ENCODE data around the gene LIPE.

LIPE gene

DNA sequence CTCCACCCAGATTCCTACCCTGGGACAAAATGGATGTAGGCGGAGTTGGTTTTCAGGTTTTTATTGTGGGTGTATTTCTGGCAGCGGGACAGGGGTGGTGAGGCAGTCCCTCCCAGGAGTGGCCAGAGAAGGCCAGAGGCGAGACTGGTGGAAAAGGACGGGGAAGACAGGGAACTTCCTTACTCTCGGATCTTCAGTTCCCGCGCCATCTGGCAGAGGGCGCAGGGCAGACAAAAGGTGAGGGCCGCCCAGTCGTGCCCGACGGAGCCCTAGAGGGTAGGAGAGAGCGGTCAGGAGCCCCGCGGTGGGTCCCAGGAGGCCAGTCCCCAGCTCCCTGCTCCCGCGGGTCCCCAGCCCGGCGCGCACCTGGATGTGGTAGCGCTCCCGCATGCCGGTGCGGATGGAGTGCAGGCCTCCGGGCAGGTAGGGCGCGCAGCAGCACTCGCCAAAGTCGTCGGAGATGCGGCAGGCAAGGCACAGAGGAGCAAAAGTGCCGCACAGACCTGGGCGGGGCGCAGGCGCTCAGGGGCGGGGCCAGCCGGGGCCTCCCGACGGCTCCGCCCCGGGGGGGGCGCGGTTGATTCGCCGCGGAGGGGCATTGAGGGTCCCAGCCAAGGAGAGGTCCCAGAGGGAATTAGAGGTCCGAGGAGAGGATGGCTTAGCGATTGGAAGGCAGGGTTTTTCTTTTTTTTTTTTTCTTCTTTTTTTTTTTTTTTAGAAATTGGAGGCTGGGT, 40.0 kb downstream of the LIPE start:
- peak overlapping the region; percentile 47 for H3K4me3 ChIP-seq (ENCODE audit: insufficient read depth, low read depth, low read length)
- H3K36me3 ChIP-seq (ENCODE audit: control insufficient read depth, insufficient read depth, low read length), result no peaks in the 10 kb centered on the region
- no peak overlapping the region for H3K27ac ChIP-seq (ENCODE audit: insufficient read depth, low read depth, low read length, poor library complexity, severe bottlenecking)
- WGBS, 2 experiments, result 1% methylated on average over 48 of the region's 48 CpGs
- no peaks in the 10 kb centered on the region for H3K9me3 ChIP-seq (ENCODE audit: control insufficient read depth, low read length)
- H3K27me3 ChIP-seq (ENCODE audit: control insufficient read depth, insufficient read depth, low read length, poor library complexity, severe bottlenecking), result peaks cover 21% of the 10 kb centered on the region
- no peaks in the 10 kb centered on the region for H3K4me1 ChIP-seq (ENCODE audit: control insufficient read depth, insufficient read depth, low read length)

DNA sequence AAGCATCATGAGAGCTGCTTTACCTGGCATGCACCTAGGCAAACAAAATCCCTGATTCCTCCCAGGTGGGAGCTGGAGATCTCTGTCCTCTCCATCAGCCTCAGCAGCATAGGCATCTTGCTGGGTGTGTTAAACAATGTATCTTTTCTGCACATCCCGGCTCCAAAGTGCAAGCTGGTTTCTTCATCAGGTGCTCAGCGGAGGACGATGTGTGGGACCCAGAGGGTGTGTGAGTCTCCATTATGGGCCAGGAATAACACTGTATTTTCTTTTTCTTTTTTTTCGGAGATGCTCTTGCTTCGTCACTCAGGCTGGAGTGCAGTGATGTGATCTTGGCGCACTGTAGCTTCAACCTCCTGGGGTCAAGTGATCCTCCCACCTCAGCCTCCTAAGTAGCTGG, 47.0 kb downstream of the LIPE start:
- Histone ChIP-seq H3K4me1 (ENCODE audit: control insufficient read depth, insufficient read depth, low read length) (no peaks in the 10 kb centered on the region), H3K9me3 (ENCODE audit: control insufficient read depth, low read length) (no peaks in the 10 kb centered on the region), H3K36me3 (ENCODE audit: control insufficient read depth, insufficient read depth, low read length) (peaks cover 1% of the 10 kb centered on the region), H3K27me3 (ENCODE audit: control insufficient read depth, insufficient read depth, low read length, poor library complexity, severe bottlenecking) (no peaks in the 10 kb centered on the region), H3K27ac (ENCODE audit: insufficient read depth, low read depth, low read length, poor library complexity, severe bottlenecking) (no peak overlapping the region), H3K4me3 (ENCODE audit: insufficient read depth, low read depth, low read length) (no peak overlapping the region)
- 90 to 94% methylated on average over 6 of the region's 6 CpGs for WGBS, 2 experiments

- no peaks in the 10 kb centered on the region for H3K9me3 ChIP-seq (ENCODE audit: control insufficient read depth, low read length)
- H3K27me3 ChIP-seq (ENCODE audit: control insufficient read depth, insufficient read depth, low read length, poor library complexity, severe bottlenecking), result no peaks in the 10 kb centered on the region
- peaks cover 13% of the 10 kb centered on the region for H3K36me3 ChIP-seq (ENCODE audit: control insufficient read depth, insufficient read depth, low read length)
- no peak overlapping the region for H3K27ac ChIP-seq (ENCODE audit: insufficient read depth, low read depth, low read length, poor library complexity, severe bottlenecking)
- 91 to 93% methylated on average over 17 of the region's 17 CpGs for WGBS, 2 experiments
- no peaks in the 10 kb centered on the region for H3K4me1 ChIP-seq (ENCODE audit: control insufficient read depth, insufficient read depth, low read length)
- no peak overlapping the region for H3K4me3 ChIP-seq (ENCODE audit: insufficient read depth, low read depth, low read length)
These were observed 48.7 kb downstream of the LIPE start for GRCh38 chr19:42378225-42379215.

GRCh38 chr19:42376177-42376555, 51.0 kb downstream of the LIPE start:
- no peak overlapping the region for H3K4me3 ChIP-seq (ENCODE audit: insufficient read depth, low read depth, low read length)
- 94% methylated on average over 17 of the region's 17 CpGs for WGBS, 2 experiments
- H3K27ac ChIP-seq (ENCODE audit: insufficient read depth, low read depth, low read length, poor library complexity, severe bottlenecking), result no peak overlapping the region
- no peaks in the 10 kb centered on the region for H3K4me1 ChIP-seq (ENCODE audit: control insufficient read depth, insufficient read depth, low read length)
- peaks cover 13% of the 10 kb centered on the region for H3K36me3 ChIP-seq (ENCODE audit: control insufficient read depth, insufficient read depth, low read length)
- H3K27me3 ChIP-seq (ENCODE audit: control insufficient read depth, insufficient read depth, low read length, poor library complexity, severe bottlenecking), result no peaks in the 10 kb centered on the region
- H3K9me3 ChIP-seq (ENCODE audit: control insufficient read depth, low read length), result no peaks in the 10 kb centered on the region

GRCh38 chr19:42375415-42376176, 51.6 kb downstream of the LIPE start:
- H3K4me3 ChIP-seq (ENCODE audit: insufficient read depth, low read depth, low read length), result no peak overlapping the region
- H3K27me3 ChIP-seq (ENCODE audit: control insufficient read depth, insufficient read depth, low read length, poor library complexity, severe bottlenecking), result no peaks in the 10 kb centered on the region
- H3K27ac ChIP-seq (ENCODE audit: insufficient read depth, low read depth, low read length, poor library complexity, severe bottlenecking), result no peak overlapping the region
- no peaks in the 10 kb centered on the region for H3K4me1 ChIP-seq (ENCODE audit: control insufficient read depth, insufficient read depth, low read length)
- 95 to 96% methylated on average over 54 of the region's 54 CpGs for WGBS, 2 experiments
- H3K36me3 ChIP-seq (ENCODE audit: control insufficient read depth, insufficient read depth, low read length), result peaks cover 13% of the 10 kb centered on the region
- H3K9me3 ChIP-seq (ENCODE audit: control insufficient read depth, low read length), result no peaks in the 10 kb centered on the region

DNA sequence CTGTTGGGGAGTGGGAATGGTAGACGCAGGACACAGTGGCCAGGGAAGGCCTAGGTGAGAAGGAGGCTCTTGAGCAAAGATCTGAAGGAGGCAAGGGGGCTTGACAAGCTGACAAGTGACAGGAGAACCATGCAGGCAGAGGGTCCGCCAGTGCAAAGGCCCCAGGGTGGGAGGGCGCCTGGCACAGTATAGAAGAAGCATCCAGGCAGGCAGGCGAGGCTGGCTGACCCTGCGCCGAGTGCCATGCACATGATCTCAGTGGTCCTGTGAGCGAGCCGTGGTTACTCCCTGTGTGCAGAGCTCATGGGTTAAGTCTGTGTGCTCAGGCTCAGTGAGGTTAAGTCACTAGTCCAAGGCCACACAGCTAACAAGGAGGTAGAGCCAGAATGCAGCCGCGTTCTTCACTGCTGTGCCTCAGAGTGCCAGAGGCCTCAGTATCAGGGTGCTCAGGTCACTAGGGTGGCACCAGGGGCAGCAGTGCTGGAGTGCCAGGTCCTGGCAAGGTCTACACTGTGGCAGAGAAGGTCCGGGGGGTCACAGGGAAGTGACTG, 52.3 kb downstream of the LIPE start:
- H3K27me3 ChIP-seq (ENCODE audit: control insufficient read depth, insufficient read depth, low read length, poor library complexity, severe bottlenecking), result no peaks in the 10 kb centered on the region
- H3K36me3 ChIP-seq (ENCODE audit: control insufficient read depth, insufficient read depth, low read length), result peaks cover 13% of the 10 kb centered on the region
- no peak overlapping the region for H3K4me3 ChIP-seq (ENCODE audit: insufficient read depth, low read depth, low read length)
- H3K9me3 ChIP-seq (ENCODE audit: control insufficient read depth, low read length), result no peaks in the 10 kb centered on the region
- H3K27ac ChIP-seq (ENCODE audit: insufficient read depth, low read depth, low read length, poor library complexity, severe bottlenecking), result no peak overlapping the region
- 95 to 96% methylated on average over 11 of the region's 11 CpGs for WGBS, 2 experiments
- peaks cover 7% of the 10 kb centered on the region for H3K4me1 ChIP-seq (ENCODE audit: control insufficient read depth, insufficient read depth, low read length)

- H3K9me3 ChIP-seq (ENCODE audit: control insufficient read depth, low read length), result no peaks in the 10 kb centered on the region
- peaks cover 11% of the 10 kb centered on the region for H3K4me1 ChIP-seq (ENCODE audit: control insufficient read depth, insufficient read depth, low read length)
- no peak overlapping the region for H3K27ac ChIP-seq (ENCODE audit: insufficient read depth, low read depth, low read length, poor library complexity, severe bottlenecking)
- H3K27me3 ChIP-seq (ENCODE audit: control insufficient read depth, insufficient read depth, low read length, poor library complexity, severe bottlenecking), result no peaks in the 10 kb centered on the region
- peaks cover 13% of the 10 kb centered on the region for H3K36me3 ChIP-seq (ENCODE audit: control insufficient read depth, insufficient read depth, low read length)
- 69 to 82% methylated on average over 8 to 9 of the region's 12 CpGs for WGBS, 2 experiments
- H3K4me3 ChIP-seq (ENCODE audit: insufficient read depth, low read depth, low read length), result no peak overlapping the region
These were observed 56.5 kb downstream of the LIPE start for GRCh38 chr19:42370626-42371175.

DNA sequence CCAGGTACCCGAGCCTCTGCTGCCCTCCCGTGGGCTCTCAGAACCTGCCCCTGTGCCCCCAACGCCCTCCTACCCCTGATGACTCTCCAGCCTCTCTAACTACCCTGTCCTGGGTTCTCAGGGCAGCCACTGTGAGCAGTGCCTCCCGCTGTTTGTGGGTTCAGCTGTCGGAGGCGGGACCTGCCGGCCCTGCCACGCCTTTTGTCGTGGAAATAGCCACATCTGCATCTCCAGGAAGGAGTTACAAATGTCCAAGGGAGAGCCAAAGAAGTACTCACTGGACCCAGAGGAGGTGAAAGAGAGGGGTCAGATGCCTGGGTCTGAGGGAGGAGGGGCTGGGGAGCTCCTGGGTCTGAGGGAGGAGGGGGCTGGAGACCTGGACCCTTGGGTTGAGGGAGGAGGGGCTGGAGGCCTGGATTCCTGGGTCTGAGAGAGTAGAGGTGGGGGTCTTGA, 57.1 kb downstream of the LIPE start:
- Histone ChIP-seq H3K27me3 (ENCODE audit: control insufficient read depth, insufficient read depth, low read length, poor library complexity, severe bottlenecking) (no peaks in the 10 kb centered on the region), H3K36me3 (ENCODE audit: control insufficient read depth, insufficient read depth, low read length) (peaks cover 11% of the 10 kb centered on the region), H3K9me3 (ENCODE audit: control insufficient read depth, low read length) (no peaks in the 10 kb centered on the region), H3K4me3 (ENCODE audit: insufficient read depth, low read depth, low read length) (no peak overlapping the region), H3K27ac (ENCODE audit: insufficient read depth, low read depth, low read length, poor library complexity, severe bottlenecking) (no peak overlapping the region), H3K4me1 (ENCODE audit: control insufficient read depth, insufficient read depth, low read length) (peaks cover 11% of the 10 kb centered on the region)
- WGBS, 2 experiments, result 13% methylated on average over 9 of the region's 9 CpGs

DNA sequence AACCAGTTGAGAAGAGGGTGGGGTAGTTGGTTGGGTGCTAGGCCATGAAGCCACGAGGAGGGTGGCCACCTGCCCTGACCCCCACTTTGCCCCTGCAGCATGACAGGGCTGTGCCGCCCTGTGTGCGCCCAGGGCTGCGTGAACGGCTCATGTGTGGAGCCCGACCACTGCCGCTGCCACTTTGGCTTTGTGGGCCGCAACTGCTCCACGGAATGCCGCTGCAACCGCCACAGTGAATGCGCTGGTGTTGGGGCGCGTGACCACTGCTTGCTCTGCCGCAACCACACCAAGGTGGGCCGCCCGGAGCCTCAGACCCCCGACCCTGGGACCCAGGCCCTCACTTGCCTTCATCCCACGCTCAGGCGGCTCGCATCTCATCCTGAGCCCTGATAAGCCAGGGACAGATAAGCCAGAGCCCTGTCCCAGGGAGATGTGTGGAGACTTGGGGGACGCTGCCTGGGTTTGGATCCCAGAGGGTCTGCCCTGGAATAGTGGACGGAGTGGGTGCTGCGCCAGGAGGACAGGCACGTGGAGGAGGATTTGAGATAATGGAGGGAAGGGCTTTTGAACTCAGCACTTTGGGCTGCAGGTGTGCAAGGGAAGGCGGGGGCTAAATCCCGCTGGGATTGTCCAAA, 57.6 kb downstream of the LIPE start:
- 84 to 86% methylated on average over 27 of the region's 27 CpGs for WGBS, 2 experiments
- Histone ChIP-seq H3K4me3 (ENCODE audit: insufficient read depth, low read depth, low read length) (no peak overlapping the region), H3K36me3 (ENCODE audit: control insufficient read depth, insufficient read depth, low read length) (peaks cover 5% of the 10 kb centered on the region), H3K9me3 (ENCODE audit: control insufficient read depth, low read length) (no peaks in the 10 kb centered on the region), H3K27ac (ENCODE audit: insufficient read depth, low read depth, low read length, poor library complexity, severe bottlenecking) (no peak overlapping the region), H3K27me3 (ENCODE audit: control insufficient read depth, insufficient read depth, low read length, poor library complexity, severe bottlenecking) (no peaks in the 10 kb centered on the region), H3K4me1 (ENCODE audit: control insufficient read depth, insufficient read depth, low read length) (peaks cover 11% of the 10 kb centered on the region)
